ENCODE data around the gene RIBC2.
"Not testable (repeated sequence)": the region's sequence is repeated elsewhere in the genome, so short reads cannot be mapped to it uniquely, and the experiment has no call there.

RIBC2 gene

GRCh38 chr22:45428391-45429385 is 15.2 kb downstream of the RIBC2 start:
- no peak overlapping the region for H3K4me3 ChIP-seq (ENCODE audit: low read depth, low read length)
- DNase-seq (ENCODE audit: low read depth) = no peak
- TF ChIP-seq CTCF (IDR thresholded peaks at IDR 0.05; ENCODE audit: low read depth, low read length, missing control alignments) = no peak

DNA sequence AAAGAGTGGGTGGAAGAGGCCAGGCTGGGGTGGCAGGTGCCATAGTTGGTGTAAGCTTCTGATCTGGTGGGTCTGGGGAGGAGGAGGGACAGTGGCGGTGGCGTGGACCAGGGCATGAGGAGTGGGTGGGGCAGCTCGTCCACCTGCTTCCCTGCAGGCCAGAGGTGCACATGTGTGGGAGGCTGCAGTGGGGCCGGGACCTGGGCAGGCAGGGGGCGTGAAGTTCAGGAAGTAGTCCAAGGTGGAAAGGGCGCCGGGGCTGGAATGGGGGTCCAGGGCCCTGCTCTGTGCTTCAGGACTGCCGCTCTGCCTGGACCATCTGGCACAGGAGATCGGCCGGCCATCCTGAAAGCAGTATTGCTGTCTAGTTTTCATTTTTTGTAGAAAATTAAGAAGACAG is 15.9 kb downstream of the RIBC2 start:
- no peak for DNase-seq (ENCODE audit: low read depth)
- no peak for TF ChIP-seq CTCF (IDR thresholded peaks at IDR 0.05; ENCODE audit: low read depth, low read length, missing control alignments)

DNA sequence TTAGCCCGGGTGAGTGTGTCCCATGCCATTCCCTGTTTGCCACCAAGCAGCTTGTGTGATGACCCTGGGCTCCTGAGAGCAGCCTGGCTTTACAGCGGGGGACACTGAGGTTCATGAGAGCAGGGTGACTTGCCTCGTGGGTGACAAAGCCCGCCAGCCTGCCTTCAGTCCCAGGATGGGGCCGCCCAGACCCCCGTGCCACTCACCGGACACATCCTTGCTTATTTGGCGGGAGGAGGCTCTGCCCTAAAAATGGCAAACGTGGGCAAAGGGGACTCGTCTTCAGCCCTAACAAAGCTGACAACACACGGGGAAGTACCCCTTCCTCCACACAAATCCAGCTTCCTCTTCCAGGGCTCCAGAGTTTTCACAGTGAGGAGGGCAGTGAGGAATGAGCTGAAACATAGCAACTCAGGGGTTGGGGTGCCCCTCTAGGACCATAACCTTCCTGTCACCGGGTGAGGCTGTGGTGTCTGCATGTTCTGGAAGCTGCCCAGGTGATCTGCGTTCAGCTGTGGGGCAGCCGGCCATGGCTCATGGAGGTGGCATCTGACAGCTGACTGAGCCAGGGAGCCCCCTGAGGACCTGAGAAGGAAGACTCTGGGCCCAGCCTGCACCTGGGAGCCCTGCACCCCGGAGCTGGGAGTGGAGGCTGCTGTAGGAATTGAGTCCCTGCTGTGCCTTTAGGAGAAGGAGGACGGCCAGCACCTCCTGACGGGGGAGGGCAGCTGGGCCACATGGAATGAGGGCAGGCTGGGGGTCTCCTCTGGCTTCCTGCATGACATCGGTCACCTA is 16.7 kb downstream of the RIBC2 start:
- no peak overlapping the region for H3K4me3 ChIP-seq (ENCODE audit: low read depth, low read length)
- no peak for TF ChIP-seq CTCF (IDR thresholded peaks at IDR 0.05; ENCODE audit: low read depth, low read length, missing control alignments)
- DNase-seq (ENCODE audit: low read depth) = no peak

More for the DNA sequence above, 15.9 kb downstream of the RIBC2 start:
- H3K4me3 ChIP-seq (ENCODE audit: low read depth, low read length) = no peak overlapping the region

- H3K4me3 ChIP-seq (ENCODE audit: low read depth, low read length) = no peak overlapping the region
- DNase-seq (ENCODE audit: low read depth) = no peak
- no peak for TF ChIP-seq CTCF (IDR thresholded peaks at IDR 0.05; ENCODE audit: low read depth, low read length, missing control alignments)
These were observed 17.4 kb downstream of the RIBC2 start for GRCh38 chr22:45430871-45431270.

GRCh38 chr22:45434981-45435380 is 21.5 kb downstream of the RIBC2 start:
- no peak overlapping the region for H3K4me3 ChIP-seq (ENCODE audit: low read depth, low read length)
- TF ChIP-seq CTCF (IDR thresholded peaks at IDR 0.05; ENCODE audit: low read depth, low read length, missing control alignments) = no peak
- no peak for DNase-seq (ENCODE audit: low read depth)

- no peak overlapping the region for H3K4me3 ChIP-seq (ENCODE audit: low read depth, low read length)
These were observed 22.1 kb downstream of the RIBC2 start for GRCh38 chr22:45435544-45436139.

DNA sequence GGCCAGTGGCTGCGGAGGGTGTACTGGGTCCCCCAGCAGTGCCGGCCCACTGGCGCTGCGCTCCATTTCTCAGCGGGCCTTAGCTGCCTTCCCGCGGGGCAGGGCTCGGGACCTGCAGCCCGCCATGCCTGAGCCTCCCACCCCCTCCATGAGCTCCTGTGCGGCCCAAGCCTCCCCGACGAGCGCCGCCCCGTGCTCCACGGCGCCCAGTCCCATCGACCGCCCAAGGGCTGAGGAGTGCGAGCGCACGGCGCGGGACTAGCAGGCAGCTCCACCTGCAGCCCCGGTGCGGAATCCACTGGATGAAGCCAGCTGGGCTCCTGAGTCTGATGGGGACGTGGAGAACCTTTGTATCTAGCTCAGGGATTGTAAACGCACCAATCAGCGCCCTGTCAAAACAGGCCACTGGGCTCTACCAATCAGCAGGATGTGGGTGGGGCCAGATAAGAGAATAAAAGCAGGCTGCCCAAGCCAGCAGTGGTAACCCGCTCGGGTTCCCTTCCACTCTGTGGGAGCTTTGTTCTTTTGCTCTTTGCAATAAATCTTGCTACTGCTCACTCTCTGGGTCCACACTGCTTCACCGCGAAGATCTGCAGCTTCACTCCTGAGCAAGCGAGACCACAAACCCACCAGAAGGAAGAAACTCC is 23.5 kb downstream of the RIBC2 start:
- not testable (repeated sequence) for DNase-seq (ENCODE audit: low read depth)

More at GRCh38 chr22:45435544-45436139, 22.1 kb downstream of the RIBC2 start:
- DNase-seq (ENCODE audit: low read depth) = peak; percentile 51
- peak; percentile 97 for TF ChIP-seq CTCF (IDR thresholded peaks at IDR 0.05; ENCODE audit: low read depth, low read length, missing control alignments)

More for the DNA sequence above, 23.5 kb downstream of the RIBC2 start:
- H3K4me3 ChIP-seq (ENCODE audit: low read depth, low read length) = not testable (repeated sequence)
